ENCODE results near the gene EP300. TPM values are rescaled to one million over a fixed set of nuclear protein-coding genes. Genes with fewer than 3 reads are reported as not detected.

EP300 gene
- total RNA-seq, 1 donor from 2014 or later: 30.5 TPM

Other genes starting within 250 kb of the EP300 start
- gene ST13, start 236.0 kb upstream of the EP300 start, total RNA-seq: 222 TPM
- 25.7 TPM for gene XPNPEP3, start 235.4 kb upstream of the EP300 start, total RNA-seq
- gene DNAJB7, start 230.5 kb upstream of the EP300 start, total RNA-seq: not detected
- gene RBX1, start 141.2 kb upstream of the EP300 start, total RNA-seq: 65.9 TPM
- 18.2 TPM for gene L3MBTL2, start 112.7 kb downstream of the EP300 start, total RNA-seq
- gene CHADL, start 148.3 kb downstream of the EP300 start, total RNA-seq: 25.4 TPM
- gene RANGAP1, start 193.6 kb downstream of the EP300 start, total RNA-seq: 46.2 TPM
- 47.6 TPM for gene ZC3H7B, start 208.9 kb downstream of the EP300 start, total RNA-seq